SK-N-SH (cell line): ENCODE results near the gene DNAJC18.

Experiments
- CTCF ChIP-seq: fragments of 200-600 bp; sonication (generic); IDR thresholded peaks from 2 replicates; pipeline ENCODE4 v1.6.1; 2017; ENCODE audit warnings: antibody characterized with exemption, mild to moderate bottlenecking, moderate library complexity
- EP300 ChIP-seq, 2 experiments: IDR thresholded peaks; 2 replicates each; pipeline versions ENCODE4 v1.4.0 to v1.6.1; 2012; ENCODE audit warnings: borderline replicate concordance in 1 of 2, low read depth in 1 of 2, low read length in 1 of 2
- EZH2phosphoT487 ChIP-seq: fragments of 200-600 bp; sonication (generic); IDR thresholded peaks from 2 replicates; pipeline ENCODE4 v1.6.1; 2017; ENCODE audit warnings: low read depth, mixed run types, mild to moderate bottlenecking, antibody characterized with exemption, moderate library complexity, borderline replicate concordance
- FOXJ3 ChIP-seq: sonication (generic); formaldehyde crosslinking; IDR thresholded peaks from 2 replicates; pipeline ENCODE4 v1.5.1; 2020; ENCODE audit warnings: mild to moderate bottlenecking, missing genetic modification reagents
- FOXM1 ChIP-seq: IDR thresholded peaks from 2 replicates; pipeline ENCODE4 v1.4.0; 2012; ENCODE audit warnings: low read depth, mild to moderate bottlenecking
- JUND ChIP-seq: IDR thresholded peaks from 2 replicates; pipeline ENCODE4 v1.4.0; 2012
- MXI1 ChIP-seq: IDR thresholded peaks from 2 replicates; pipeline ENCODE4 v1.6.1; 2012; ENCODE audit warnings: mild to moderate bottlenecking, low read depth, low read length, improper control_type of control experiment
- RXRA ChIP-seq: IDR thresholded peaks from 2 replicates; pipeline ENCODE4 v1.4.0; 2012; ENCODE audit warnings: low read depth, mild to moderate bottlenecking, borderline replicate concordance
- SMC3 ChIP-seq: IDR thresholded peaks from 2 replicates; pipeline ENCODE4 v1.6.1; 2012; ENCODE audit warnings: low read depth, low read length, improper control_type of control experiment
- TAF1 ChIP-seq: IDR thresholded peaks from 2 replicates; pipeline ENCODE4 v1.6.1; 2012; ENCODE audit warnings: low read depth, mild to moderate bottlenecking, low read length, moderate library complexity, borderline replicate concordance
- TEAD4 ChIP-seq: IDR thresholded peaks from 2 replicates; pipeline ENCODE4 v1.4.0; 2012; ENCODE audit warnings: mild to moderate bottlenecking, borderline replicate concordance; ENCODE audit not compliant: insufficient read depth
- YY1 ChIP-seq: IDR thresholded peaks from 2 replicates; pipeline ENCODE4 v1.4.0; 2012; ENCODE audit warnings: low read depth, mild to moderate bottlenecking
- ZBTB33 ChIP-seq: IDR thresholded peaks from 2 replicates; pipeline ENCODE4 v1.4.0; 2012; ENCODE audit warnings: low read depth, borderline replicate concordance

DNA sequence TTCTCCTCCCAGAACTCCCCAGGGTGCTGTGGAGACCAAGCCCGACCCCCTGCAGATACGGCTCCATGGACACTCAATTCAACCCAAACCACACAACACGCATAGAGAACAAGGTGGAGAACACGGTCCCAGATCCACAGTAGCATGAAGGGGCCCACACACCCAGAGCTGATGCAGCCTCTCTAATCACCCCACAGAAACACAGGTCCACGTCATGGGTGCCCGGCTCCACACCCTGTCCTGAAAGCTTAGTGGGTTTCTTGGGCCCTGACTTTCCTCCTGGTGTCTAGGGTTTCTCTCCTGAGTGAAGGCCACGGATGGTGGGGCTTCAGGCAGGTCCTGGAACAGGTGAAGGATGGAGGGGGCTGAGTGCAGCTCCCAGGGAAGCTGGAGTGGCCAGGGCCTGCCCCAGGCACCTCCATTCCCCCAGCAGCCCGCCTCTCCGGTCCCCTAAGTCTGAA is 54.7 kb downstream of the DNAJC18 start:
- TF ChIP-seq JUND (no peak), FOXM1 (no peak), TEAD4 (no peak), SMC3 (no peak), CTCF (no peak), FOXJ3 (no peak), YY1 (no peak), RXRA (no peak), TAF1 (no peak), EP300 (IDR thresholded peaks at IDR 0.05; ENCODE audit: borderline replicate concordance in 1 of 2, low read depth in 1 of 2, low read length in 1 of 2) (no peak), EZH2phosphoT487 (no peak), MXI1 (no peak), ZBTB33 (no peak)
